ENCODE results near the gene LRRC40. TPM values are rescaled to one million over a fixed set of nuclear protein-coding genes. Genes with fewer than 3 reads are reported as not detected.
"Not testable (repeated sequence)": the region's sequence is repeated elsewhere in the genome, so short reads cannot be mapped to it uniquely, and the experiment has no call there.

LRRC40 gene
- total RNA-seq, 3 donors from 2014 or later: 16.5 to 19.2 (median 16.9) TPM

- DNase-seq: no peak
- Mint-ChIP-seq H3K36me3 (ENCODE audit: insufficient read depth) (peaks cover 17% of the 10 kb centered on the region), H3K4me1 (ENCODE audit: low read depth) (peaks cover 45% of the 10 kb centered on the region), H3K9me3 (no peaks in the 10 kb centered on the region), H3K27me3 (ENCODE audit: low read depth) (no peaks in the 10 kb centered on the region), H3K4me3 (no peak overlapping the region)
- no peak for ATAC-seq
These were observed 6.2 kb upstream of the LRRC40 start for GRCh38 chr1:70211541-70211940.

GRCh38 chr1:70210820-70211219, 5.4 kb upstream of the LRRC40 start:
- Mint-ChIP-seq H3K4me1 (ENCODE audit: low read depth) (peaks cover 48% of the 10 kb centered on the region), H3K36me3 (ENCODE audit: insufficient read depth) (peaks cover 17% of the 10 kb centered on the region), H3K27me3 (ENCODE audit: low read depth) (no peaks in the 10 kb centered on the region), H3K4me3 (no peak overlapping the region), H3K9me3 (no peaks in the 10 kb centered on the region)
- ATAC-seq (peak in 1 of 2 donors; percentile 42), DNase-seq (no peak)

- H3K27me3 Mint-ChIP-seq (ENCODE audit: low read depth): no peaks in the 10 kb centered on the region
- H3K36me3 Mint-ChIP-seq (ENCODE audit: insufficient read depth): peaks cover 11% of the 10 kb centered on the region
- H3K9me3 Mint-ChIP-seq: no peaks in the 10 kb centered on the region
- no peak for DNase-seq
- no peak for ATAC-seq
- H3K4me3 Mint-ChIP-seq: peak overlapping the region; percentile 11
- H3K4me1 Mint-ChIP-seq (ENCODE audit: low read depth): peaks cover 65% of the 10 kb centered on the region
These were observed 2.9 kb upstream of the LRRC40 start for GRCh38 chr1:70208292-70208691.

DNA sequence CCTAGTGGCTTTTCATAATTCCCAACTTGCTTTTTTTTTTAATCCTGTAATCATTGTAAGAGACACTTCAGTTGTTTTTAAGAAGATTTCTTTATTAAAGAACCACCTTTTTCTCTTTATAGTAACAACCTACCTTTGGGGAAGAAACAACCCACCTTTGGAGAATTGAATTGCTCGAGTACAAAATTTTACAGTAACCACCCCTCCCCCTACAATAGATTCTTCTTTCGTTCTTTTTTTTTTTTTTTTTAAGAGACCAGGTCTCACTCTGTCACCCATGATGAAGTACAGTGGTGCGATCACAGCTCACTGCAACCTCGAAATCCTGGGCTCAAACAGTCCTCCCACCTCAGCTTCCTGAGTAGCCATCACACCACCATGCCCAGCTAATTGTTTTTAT, 2.1 kb upstream of the LRRC40 start:
- no peak for ATAC-seq
- Mint-ChIP-seq H3K9me3 (no peaks in the 10 kb centered on the region), H3K4me1 (ENCODE audit: low read depth) (peaks cover 70% of the 10 kb centered on the region), H3K36me3 (ENCODE audit: insufficient read depth) (peaks cover 9% of the 10 kb centered on the region), H3K27me3 (ENCODE audit: low read depth) (no peaks in the 10 kb centered on the region), H3K4me3 (peak overlapping the region; percentile 100)
- no peak for DNase-seq

DNA sequence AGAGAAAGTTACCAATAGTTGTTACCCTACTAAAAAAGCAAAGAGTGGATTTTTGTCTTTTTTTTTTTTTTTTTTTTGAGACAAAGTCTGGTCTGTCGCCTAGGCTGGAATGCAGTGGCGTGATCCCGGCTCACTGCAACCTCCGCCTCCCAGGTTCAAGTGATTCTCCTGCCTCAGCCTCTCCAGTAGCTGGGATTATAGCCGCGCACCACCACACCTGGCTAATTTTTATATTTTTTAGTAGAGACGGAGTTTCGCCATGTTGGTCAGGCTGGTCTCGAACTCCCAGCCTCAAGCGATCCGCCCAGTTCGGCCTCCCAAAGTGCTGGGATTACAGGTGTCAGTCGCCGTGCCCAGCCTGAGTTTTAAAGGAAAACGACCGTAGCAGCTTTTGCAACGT, 1.5 kb upstream of the LRRC40 start:
- not testable (repeated sequence) for ATAC-seq; H3K36me3 Mint-ChIP-seq (ENCODE audit: insufficient read depth); H3K9me3 Mint-ChIP-seq; H3K27me3 Mint-ChIP-seq (ENCODE audit: low read depth); DNase-seq
- H3K4me1 Mint-ChIP-seq (ENCODE audit: low read depth): peaks cover 75% of the 10 kb centered on the region
- H3K4me3 Mint-ChIP-seq: peak overlapping the region; percentile 100

DNA sequence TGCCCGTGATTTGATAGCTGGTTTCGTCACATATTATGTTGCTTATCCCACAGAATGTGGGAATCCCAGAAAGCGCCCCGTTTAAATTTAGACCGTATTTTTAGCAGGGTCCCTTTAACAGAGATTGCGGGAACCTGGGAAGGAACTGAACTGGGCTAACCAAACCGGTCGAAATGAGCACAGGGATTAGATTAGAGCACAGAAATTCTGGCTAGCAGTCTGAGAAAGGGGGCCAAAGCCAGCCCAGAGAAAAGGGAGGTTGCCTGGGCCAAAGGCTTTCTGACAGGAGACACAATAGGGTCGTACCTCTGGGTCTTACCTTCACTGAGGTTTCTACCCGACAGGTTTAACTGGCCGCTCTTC, 327 bp downstream of the LRRC40 start:
- peak overlapping the region; percentile 100 for H3K4me3 Mint-ChIP-seq
- no peaks in the 10 kb centered on the region for H3K9me3 Mint-ChIP-seq
- peaks cover 11% of the 10 kb centered on the region for H3K36me3 Mint-ChIP-seq (ENCODE audit: insufficient read depth)
- H3K4me1 Mint-ChIP-seq (ENCODE audit: low read depth): peaks cover 64% of the 10 kb centered on the region
- ATAC-seq: no peak
- DNase-seq: no peak
- no peaks in the 10 kb centered on the region for H3K27me3 Mint-ChIP-seq (ENCODE audit: low read depth)

- Mint-ChIP-seq H3K9me3 (no peaks in the 10 kb centered on the region), H3K36me3 (ENCODE audit: insufficient read depth) (peaks cover 11% of the 10 kb centered on the region), H3K27me3 (ENCODE audit: low read depth) (no peaks in the 10 kb centered on the region), H3K4me3 (peak overlapping the region; percentile 100), H3K4me1 (ENCODE audit: low read depth) (peaks cover 59% of the 10 kb centered on the region)
- ATAC-seq (no peak), DNase-seq (no peak)
These were observed 779 bp downstream of the LRRC40 start for GRCh38 chr1:70204600-70204999.

DNA sequence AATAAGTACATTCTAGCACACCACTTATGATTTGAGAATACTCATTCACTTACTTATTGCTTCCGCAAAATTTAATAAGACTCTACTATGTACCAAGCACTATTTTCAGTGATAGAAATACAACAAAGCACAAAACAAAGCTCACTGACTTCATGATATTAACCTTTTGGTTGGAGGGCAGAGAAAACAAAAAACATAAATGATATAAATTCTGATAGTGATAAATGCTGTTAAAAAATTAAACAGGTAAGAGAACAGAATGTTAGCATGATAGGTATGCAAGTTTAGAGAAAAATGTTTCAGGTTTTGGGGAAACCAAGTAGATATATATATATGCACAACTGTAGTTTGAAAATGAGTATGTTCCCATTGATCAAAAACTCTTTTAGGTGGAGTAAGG, 1.2 kb downstream of the LRRC40 start:
- ATAC-seq (no peak), DNase-seq (no peak)
- Mint-ChIP-seq H3K27me3 (ENCODE audit: low read depth) (no peaks in the 10 kb centered on the region), H3K9me3 (no peaks in the 10 kb centered on the region), H3K36me3 (ENCODE audit: insufficient read depth) (peaks cover 11% of the 10 kb centered on the region), H3K4me3 (peak overlapping the region; percentile 100), H3K4me1 (ENCODE audit: low read depth) (peaks cover 55% of the 10 kb centered on the region)

GRCh38 chr1:70202173-70202758, 3.1 kb downstream of the LRRC40 start:
- DNase-seq: no peak
- ATAC-seq: no peak
- Mint-ChIP-seq H3K36me3 (ENCODE audit: insufficient read depth) (peaks cover 2% of the 10 kb centered on the region), H3K9me3 (no peaks in the 10 kb centered on the region), H3K27me3 (ENCODE audit: low read depth) (no peaks in the 10 kb centered on the region), H3K4me1 (ENCODE audit: low read depth) (peaks cover 40% of the 10 kb centered on the region), H3K4me3 (no peak overlapping the region)

DNA sequence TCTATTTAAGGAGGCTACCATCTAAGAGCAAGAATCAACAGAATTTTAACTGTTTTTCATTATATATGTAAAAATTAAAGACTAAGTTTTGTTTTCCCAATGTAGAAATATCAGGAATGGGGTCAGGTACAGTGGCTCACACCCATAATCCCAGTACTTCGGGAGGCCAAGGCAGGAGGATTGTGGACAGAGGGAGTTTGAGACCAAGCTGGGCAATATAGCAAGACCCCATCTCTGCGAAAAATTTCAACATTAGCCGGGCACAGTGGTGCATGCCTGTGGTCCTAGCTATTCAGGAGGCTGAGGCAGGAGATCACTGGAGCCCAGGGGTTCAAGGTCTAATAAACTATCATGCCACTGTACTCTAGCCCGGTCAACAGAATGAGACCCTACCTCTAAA, 5.3 kb downstream of the LRRC40 start:
- peaks cover 32% of the 10 kb centered on the region for H3K4me1 Mint-ChIP-seq (ENCODE audit: low read depth)
- ATAC-seq (no peak), DNase-seq (no peak)

GRCh38 chr1:70196333-70196732, 9.0 kb downstream of the LRRC40 start:
- no peaks in the 10 kb centered on the region for H3K9me3 Mint-ChIP-seq
- no peaks in the 10 kb centered on the region for H3K27me3 Mint-ChIP-seq (ENCODE audit: low read depth)
- peaks cover 7% of the 10 kb centered on the region for H3K36me3 Mint-ChIP-seq (ENCODE audit: insufficient read depth)
- H3K4me1 Mint-ChIP-seq (ENCODE audit: low read depth): peaks cover 6% of the 10 kb centered on the region
- ATAC-seq (no peak), DNase-seq (no peak)
- H3K4me3 Mint-ChIP-seq: no peak overlapping the region

More for the DNA sequence above, 5.3 kb downstream of the LRRC40 start:
- Mint-ChIP-seq H3K36me3 (ENCODE audit: insufficient read depth) (peaks cover 2% of the 10 kb centered on the region), H3K27me3 (ENCODE audit: low read depth) (no peaks in the 10 kb centered on the region), H3K4me3 (no peak overlapping the region), H3K9me3 (no peaks in the 10 kb centered on the region)

- no peaks in the 10 kb centered on the region for H3K9me3 Mint-ChIP-seq
- ATAC-seq (no peak), DNase-seq (no peak)
- no peak overlapping the region for H3K4me3 Mint-ChIP-seq
- H3K36me3 Mint-ChIP-seq (ENCODE audit: insufficient read depth): peaks cover 5% of the 10 kb centered on the region
- H3K4me1 Mint-ChIP-seq (ENCODE audit: low read depth): peaks cover 5% of the 10 kb centered on the region
- no peaks in the 10 kb centered on the region for H3K27me3 Mint-ChIP-seq (ENCODE audit: low read depth)
These were observed 10.0 kb downstream of the LRRC40 start for GRCh38 chr1:70195342-70195741.

GRCh38 chr1:70194601-70195000, 10.8 kb downstream of the LRRC40 start:
- Mint-ChIP-seq H3K36me3 (ENCODE audit: insufficient read depth) (peaks cover 5% of the 10 kb centered on the region), H3K27me3 (ENCODE audit: low read depth) (no peaks in the 10 kb centered on the region), H3K4me3 (no peak overlapping the region), H3K4me1 (ENCODE audit: low read depth) (peaks cover 5% of the 10 kb centered on the region), H3K9me3 (no peaks in the 10 kb centered on the region)
- DNase-seq (no peak), ATAC-seq (no peak)

GRCh38 chr1:70192446-70192845, 12.9 kb downstream of the LRRC40 start:
- not testable (repeated sequence) for H3K4me3 Mint-ChIP-seq

DNA sequence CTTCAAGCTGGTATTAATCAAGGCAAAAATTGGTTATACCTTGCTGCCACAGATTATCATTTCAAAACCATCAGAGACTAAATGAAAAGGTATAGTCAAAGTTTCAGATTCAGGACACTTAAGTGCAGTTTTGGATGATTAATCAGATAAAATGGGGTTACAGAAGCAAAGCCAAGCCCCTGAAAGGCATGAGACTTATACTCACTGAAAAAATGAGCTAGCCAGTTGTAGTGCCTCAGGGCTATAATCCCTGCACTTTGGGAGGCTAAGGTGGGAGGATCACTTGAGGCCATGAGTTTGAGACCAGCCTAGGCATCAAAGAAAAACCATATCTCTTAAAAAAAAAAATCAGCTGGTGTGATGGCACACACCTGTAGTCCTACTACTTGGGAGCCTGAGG, 15.2 kb downstream of the LRRC40 start:
- ATAC-seq (no peak), DNase-seq (no peak)
- H3K4me3 Mint-ChIP-seq: no peak overlapping the region
- peaks cover 15% of the 10 kb centered on the region for H3K36me3 Mint-ChIP-seq (ENCODE audit: insufficient read depth)
- peaks cover 5% of the 10 kb centered on the region for H3K4me1 Mint-ChIP-seq (ENCODE audit: low read depth)
- H3K9me3 Mint-ChIP-seq: no peaks in the 10 kb centered on the region
- H3K27me3 Mint-ChIP-seq (ENCODE audit: low read depth): no peaks in the 10 kb centered on the region

More at GRCh38 chr1:70192446-70192845, 12.9 kb downstream of the LRRC40 start:
- ATAC-seq; H3K27me3 Mint-ChIP-seq (ENCODE audit: low read depth); H3K4me1 Mint-ChIP-seq (ENCODE audit: low read depth); H3K9me3 Mint-ChIP-seq; DNase-seq; H3K36me3 Mint-ChIP-seq (ENCODE audit: insufficient read depth): not testable (repeated sequence)

DNA sequence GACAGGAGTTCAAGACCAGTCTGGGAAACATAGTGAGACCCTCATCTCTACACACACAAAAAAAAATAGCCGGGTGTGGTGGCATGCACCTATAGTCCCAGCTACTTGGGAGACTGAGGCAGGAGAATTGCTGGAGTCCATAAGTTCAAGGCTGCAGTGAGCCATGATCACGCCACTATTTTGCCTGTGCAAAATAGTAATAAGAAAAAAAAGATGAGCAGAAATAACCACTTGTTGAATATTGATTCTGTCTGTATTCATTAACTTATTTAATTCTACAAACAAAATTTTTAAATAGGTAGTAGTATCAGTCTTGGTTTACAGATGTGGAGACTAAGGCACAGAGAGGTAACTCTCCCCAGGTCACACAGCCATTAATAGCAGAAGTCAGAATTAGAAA, 16.9 kb downstream of the LRRC40 start:
- Mint-ChIP-seq H3K27me3 (ENCODE audit: low read depth) (no peaks in the 10 kb centered on the region), H3K4me1 (ENCODE audit: low read depth) (peaks cover 5% of the 10 kb centered on the region)

More for the DNA sequence above, 16.9 kb downstream of the LRRC40 start:
- DNase-seq (no peak), ATAC-seq (no peak)
- H3K4me3 Mint-ChIP-seq: no peak overlapping the region
- no peaks in the 10 kb centered on the region for H3K9me3 Mint-ChIP-seq
- peaks cover 18% of the 10 kb centered on the region for H3K36me3 Mint-ChIP-seq (ENCODE audit: insufficient read depth)

All from activated T-cell treated with anti-CD3 and anti-CD28 coated beads, Interleukin-2, amount 50 U/mL, for 4 hours (primary cell).